HTERT RPE-1 (cell line): ENCODE data around the gene STX1B.
"Not testable (repeated sequence)": the region's sequence is repeated elsewhere in the genome, so short reads cannot be mapped to it uniquely, and the experiment has no call there.

Experiments used
- in situ Hi-C: fragments of 300-500 bp; cut with MboI; formaldehyde crosslinking; loops from 4 replicates; pipeline ENCODE4 v1.14.3; 2020; ENCODE audit warnings: low sequenced_read_pairs

Gene STX1B

DNA sequence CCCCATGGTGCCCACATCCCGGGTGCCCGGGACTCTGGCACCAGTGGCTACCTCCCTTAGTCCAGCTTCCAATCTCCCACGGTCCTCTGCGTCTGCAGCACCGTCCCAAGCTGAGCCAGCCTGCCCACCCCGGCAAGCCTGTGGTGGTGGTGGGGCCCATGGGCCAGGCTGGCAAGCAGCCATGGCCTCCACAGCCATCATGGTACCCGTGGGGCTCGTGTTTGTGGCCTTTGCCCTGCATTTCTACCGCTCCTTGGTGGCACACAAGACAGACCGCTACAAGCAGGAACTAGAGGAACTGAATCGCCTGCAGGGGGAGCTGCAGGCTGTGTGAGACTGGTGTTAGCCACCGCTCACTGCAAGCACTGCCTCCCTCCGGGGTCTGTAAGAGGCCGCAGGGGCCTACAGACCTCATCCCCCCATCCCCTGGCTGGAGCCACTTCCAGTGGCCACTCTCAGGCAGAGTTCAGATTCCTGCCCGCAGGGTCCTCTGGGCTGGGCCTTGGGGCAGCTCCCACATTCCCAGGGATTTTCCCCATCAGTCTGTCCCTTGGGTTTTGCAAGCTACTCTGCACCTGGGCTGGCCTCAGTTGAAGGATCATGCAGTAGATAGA, 56.8 kb downstream of the STX1B start:
- in situ Hi-C loops: no loop called here

GRCh38 chr16:30953111-30953510, 57.3 kb downstream of the STX1B start:
- in situ Hi-C loops: no loop called here

- in situ Hi-C loops: no loop called here
Observed at GRCh38 chr16:30951750-30952149, 58.7 kb downstream of the STX1B start.

GRCh38 chr16:30951193-30951592, 59.2 kb downstream of the STX1B start:
- in situ Hi-C loops: no loop called here

DNA sequence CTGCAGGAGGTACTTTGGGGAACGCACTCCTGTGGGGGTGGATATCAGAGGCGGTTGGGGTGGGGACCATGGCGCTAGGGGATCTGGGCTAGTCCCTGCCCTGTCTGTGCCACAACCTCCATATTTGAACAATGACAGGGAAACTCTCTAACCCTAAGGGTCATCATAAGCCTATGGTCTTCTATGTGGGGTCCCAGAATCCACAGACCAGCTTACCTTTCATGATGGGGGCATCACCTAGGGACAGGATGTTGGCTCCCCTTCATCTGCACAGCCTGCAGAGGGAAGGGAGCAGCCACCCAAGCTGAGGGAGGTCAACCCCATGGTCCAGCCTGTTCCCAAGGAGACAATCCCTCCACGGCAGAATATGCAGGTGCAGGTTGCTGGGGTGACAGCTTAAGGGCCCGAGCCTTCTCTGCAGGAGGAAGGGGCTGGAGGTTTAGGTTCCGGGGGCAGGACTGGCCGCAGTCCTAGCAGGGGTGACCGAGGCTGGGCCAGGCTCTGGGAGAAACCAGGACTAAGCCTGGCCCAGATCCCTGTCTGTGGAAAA, 59.8 kb downstream of the STX1B start:
- in situ Hi-C loops: no loop called here

DNA sequence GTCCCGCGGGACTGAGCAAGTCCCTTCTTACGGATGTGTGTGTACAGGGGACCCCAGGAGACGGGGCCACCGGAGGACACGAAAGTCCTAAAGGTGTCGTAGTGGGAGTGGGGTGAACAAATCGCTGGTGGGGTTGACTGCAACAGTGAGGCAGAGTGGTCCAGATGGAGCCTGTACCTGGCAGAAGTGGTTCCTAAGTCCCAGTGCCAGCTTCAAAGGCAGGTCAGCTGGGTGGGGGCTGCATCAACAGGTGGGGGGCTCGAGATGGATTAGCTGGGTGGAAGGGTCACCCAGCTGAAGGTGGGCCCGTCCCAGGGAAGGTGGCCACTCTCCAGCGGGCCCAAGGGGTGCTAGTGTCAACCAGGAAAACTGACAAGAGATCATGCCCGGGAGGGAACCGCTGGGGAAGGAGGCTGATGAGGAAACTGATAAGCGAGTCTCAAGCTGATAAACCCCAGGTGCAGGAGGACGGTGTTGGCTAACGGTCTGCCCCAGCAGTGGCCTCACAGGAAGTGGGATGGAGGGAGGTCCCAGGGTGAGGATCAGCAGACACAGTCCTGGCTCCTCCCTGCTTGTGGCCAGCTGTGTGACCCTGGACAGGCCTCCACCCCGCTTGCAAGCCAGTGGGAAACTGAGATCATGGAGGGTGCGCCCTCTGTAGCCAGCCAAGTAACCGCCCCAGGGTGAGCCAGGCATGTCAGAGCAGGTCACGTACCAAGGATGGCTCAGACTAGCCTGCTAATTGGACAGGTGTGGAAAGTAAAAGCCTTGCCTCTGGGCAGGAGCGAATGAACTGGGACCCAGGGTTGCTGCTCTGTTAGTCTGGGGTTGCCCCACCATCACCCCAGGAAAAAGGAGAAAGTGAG, 60.6 kb downstream of the STX1B start:
- in situ Hi-C loops: no loop called here

GRCh38 chr16:30948667-30949649, 61.5 kb downstream of the STX1B start, which contains the start of gene ORAI3:
Gene ORAI3, plus strand, starts transcription at chr16:30949068. Its CDS starts 222 bp downstream, at chr16:30949290.
- in situ Hi-C loops: no loop called here

- in situ Hi-C loops: no loop called here
Observed at GRCh38 chr16:30947859-30948666, 62.4 kb downstream of the STX1B start.

- in situ Hi-C loops: no loop called here
Observed at GRCh38 chr16:30947541-30947858, 62.9 kb downstream of the STX1B start.

- in situ Hi-C loops: no loop called here
Observed at GRCh38 chr16:30946671-30947540, 63.5 kb downstream of the STX1B start.

DNA sequence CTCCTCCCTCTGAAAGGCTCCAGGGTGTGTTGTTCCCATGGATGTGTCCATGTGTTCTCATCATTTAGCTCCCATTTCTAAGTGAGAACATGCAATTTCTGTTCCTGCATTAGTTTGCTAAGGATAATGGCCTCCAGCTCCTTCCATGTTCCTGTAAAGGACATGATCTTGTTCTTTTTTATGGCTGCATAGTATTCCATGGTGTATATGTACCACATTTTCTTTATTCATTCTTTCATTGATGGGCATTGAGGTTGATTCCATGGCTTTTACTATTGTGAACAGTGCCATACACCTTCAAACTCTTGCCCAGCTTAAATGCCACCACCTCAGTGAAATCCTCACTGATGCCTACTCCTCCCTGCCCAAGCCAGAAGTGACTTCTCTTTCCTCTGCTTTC, 66.1 kb downstream of the STX1B start:
- in situ Hi-C loops: no loop called here

GRCh38 chr16:30942426-30942806, 68.0 kb downstream of the STX1B start:
- in situ Hi-C loops: no loop called here

DNA sequence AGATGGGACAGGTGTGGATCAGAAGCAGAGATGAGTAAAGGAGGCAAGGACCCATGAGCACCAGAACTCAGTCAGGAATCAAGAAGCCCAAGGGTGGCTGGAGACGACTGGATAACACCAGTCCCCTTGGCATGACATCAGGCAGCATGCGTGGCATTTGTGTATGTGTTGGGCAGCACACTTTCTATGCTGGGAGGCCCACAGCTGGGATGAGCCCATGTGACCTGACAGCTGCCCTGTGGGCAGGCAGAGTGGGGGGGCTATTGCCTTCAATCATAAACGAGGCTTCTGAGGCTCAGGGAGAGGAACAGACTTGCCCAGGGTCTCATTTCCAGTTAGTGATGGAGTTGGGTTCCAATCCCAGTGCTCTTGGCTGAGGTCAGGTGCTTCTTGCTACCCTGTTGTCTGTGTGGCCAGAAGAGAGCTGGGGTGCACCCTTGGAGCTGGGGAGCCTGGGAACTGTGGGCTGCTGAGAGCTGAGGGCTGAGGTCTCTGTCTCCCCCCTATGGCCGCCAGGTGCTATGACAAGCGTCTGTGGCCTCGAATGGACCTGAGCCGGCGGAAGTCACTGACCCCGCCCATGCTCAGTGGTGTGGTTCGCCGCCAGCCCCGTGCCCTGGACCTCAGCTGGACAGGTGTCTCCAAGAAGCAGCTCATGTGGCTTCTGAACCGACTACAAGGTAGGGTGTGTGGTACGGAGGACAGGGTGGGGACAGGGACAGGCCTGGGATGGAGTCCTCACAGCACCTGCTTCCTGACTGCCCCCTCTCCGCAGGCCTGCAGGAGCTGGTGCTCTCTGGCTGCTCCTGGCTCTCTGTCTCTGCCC, 68.6 kb downstream of the STX1B start:
- in situ Hi-C loops: no loop called here

GRCh38 chr16:30939571-30939970, 70.9 kb downstream of the STX1B start:
- in situ Hi-C loops: not testable (repeated sequence)
